ENCODE measurements around the gene BCAS4. TPM values are rescaled to one million over a fixed set of nuclear protein-coding genes. Genes with fewer than 3 reads are reported as not detected.
"Not testable (repeated sequence)": the region's sequence is repeated elsewhere in the genome, so short reads cannot be mapped to it uniquely, and the experiment has no call there.

BCAS4 gene
- total RNA-seq, 1 experiment from 2014 or later = 29.9 TPM

DNA sequence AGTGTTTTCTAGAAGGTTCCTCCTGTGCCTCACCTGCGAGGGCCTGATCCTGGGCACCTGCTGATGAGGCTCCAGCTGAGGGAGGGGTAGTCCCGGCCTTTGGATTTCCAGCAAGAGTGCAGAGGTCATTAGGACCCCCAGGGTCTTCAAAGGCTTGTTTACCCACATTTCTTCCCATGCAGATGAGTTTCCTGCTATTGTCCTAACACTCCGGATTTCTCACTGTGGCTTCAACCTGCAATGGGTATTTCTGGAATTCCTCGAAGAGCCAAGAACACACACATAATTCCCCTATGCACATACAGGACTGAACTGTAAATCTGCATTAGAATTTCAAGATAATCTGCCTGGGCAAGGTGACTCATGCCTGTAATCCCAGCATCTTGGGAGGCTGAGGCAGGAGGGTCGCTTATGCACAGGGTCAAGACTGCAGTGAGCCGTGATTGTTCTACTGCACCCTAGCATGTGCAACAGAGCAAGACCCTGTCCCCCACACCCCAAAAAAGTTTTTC is 82.4 kb downstream of the BCAS4 start:
- no peaks in the 10 kb centered on the region for H3K4me1 Mint-ChIP-seq (ENCODE audit: low read depth, unreplicated experiment)
- DNase-seq = no peak
- intact Hi-C loops (cut with micrococcal nuclease; ENCODE audit: unreplicated experiment) = no loop called here
- Histone ChIP-seq H3K9me3 (no peaks in the 10 kb centered on the region), H3K36me3 (ENCODE audit: control insufficient read depth, insufficient read depth, low read length) (no peaks in the 10 kb centered on the region; the same call in 1 of the 2 replicates), H3K4me1 (no peaks in the 10 kb centered on the region), H3K27me3 (replicated peaks; ENCODE audit: control insufficient read depth, insufficient read depth, low read length) (no peaks in the 10 kb centered on the region), H3K4me3 (ENCODE audit: low read depth, low read length) (no peak overlapping the region)
- no peaks in the 10 kb centered on the region for H3K9me3 Mint-ChIP-seq (ENCODE audit: unreplicated experiment)
- CTCF ChIA-PET = no interaction called here
- no peaks in the 10 kb centered on the region for H3K27me3 Mint-ChIP-seq (ENCODE audit: insufficient read depth, unreplicated experiment)
- H3K4me3 Mint-ChIP-seq (ENCODE audit: unreplicated experiment) = no peak overlapping the region
- H3K27ac Mint-ChIP-seq (ENCODE audit: unreplicated experiment) = no peak overlapping the region
- peaks cover 28% of the 10 kb centered on the region for H3K36me3 Mint-ChIP-seq (ENCODE audit: insufficient read depth, unreplicated experiment)
- POLR2A ChIA-PET = no interaction called here
- no TSS peak for BruUV-seq (replicated peaks)
- no peak for TF ChIP-seq CTCF (IDR thresholded peaks at IDR 0.05; ENCODE audit: insufficient read depth in 1 of 2, low read depth in 1 of 2, low read length in 1 of 2, severe bottlenecking in 1 of 2, unreplicated experiment in 1 of 2)

DNA sequence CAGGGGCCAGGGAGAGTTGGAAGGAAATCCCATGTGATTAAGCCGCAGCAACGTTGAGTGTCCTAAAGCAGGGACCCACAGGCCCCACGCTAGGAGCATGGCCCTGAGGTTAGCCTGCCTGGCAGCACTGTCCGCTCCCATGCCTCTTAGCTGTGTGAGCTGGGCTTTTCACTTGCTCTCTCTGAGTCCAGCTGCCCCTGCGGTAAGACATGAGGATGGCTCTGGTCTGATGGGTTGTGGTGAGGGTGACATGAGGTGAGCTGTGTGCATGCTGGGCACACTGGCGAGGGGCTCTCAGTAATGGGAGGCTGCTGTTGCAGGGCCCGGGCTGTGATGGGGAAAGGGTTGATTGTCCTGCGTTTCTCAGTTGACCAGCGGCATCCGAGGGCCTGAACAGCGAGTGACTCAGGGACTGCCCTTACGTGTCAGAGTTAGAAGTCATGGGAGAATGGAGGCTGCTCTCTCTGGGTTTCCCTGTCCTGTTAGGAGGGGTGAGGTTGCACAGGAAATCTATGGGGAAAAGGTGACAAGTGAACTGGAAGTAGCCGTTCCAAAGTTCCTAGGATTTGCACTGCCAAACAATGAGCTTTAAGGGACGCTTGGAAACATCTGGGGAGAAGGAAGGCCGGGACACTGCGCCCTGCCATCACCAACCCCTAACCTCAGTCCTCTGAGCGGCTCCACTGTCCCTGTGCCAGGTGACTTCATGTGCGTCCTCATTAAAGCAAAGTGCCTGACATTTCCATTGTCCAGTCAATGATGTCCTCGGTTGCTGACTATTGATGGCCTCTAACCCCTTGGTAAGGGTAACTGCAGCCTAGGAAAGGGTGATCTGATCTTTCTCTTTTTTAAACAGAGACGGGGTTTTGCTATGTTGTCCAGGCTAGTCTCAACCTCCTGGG is 85.0 kb downstream of the BCAS4 start:
- H3K36me3 Mint-ChIP-seq (ENCODE audit: insufficient read depth, unreplicated experiment) = peaks cover 50% of the 10 kb centered on the region
- no peak overlapping the region for H3K27ac Mint-ChIP-seq (ENCODE audit: unreplicated experiment)
- no peak for DNase-seq
- CTCF ChIA-PET = interaction anchor here (0.6 to 1.2 kb wide), 4 partner anchors 15 to 89 kb away, joined by 3 to 6 read pairs (median 4); partner anchors contain the start of gene BCAS4
- no peak overlapping the region for H3K4me3 Mint-ChIP-seq (ENCODE audit: unreplicated experiment)
- Histone ChIP-seq H3K27me3 (replicated peaks; ENCODE audit: control insufficient read depth, insufficient read depth, low read length) (no peaks in the 10 kb centered on the region), H3K4me1 (no peaks in the 10 kb centered on the region), H3K4me3 (ENCODE audit: low read depth, low read length) (no peak overlapping the region), H3K9me3 (no peaks in the 10 kb centered on the region), H3K36me3 (ENCODE audit: control insufficient read depth, insufficient read depth, low read length) (no peaks in the 10 kb centered on the region; the same call in 1 of the 2 replicates)
- no peaks in the 10 kb centered on the region for H3K4me1 Mint-ChIP-seq (ENCODE audit: low read depth, unreplicated experiment)
- BruUV-seq (replicated peaks) = no TSS peak
- H3K27me3 Mint-ChIP-seq (ENCODE audit: insufficient read depth, unreplicated experiment) = no peaks in the 10 kb centered on the region
- no peak for TF ChIP-seq CTCF (IDR thresholded peaks at IDR 0.05; ENCODE audit: insufficient read depth in 1 of 2, low read depth in 1 of 2, low read length in 1 of 2, severe bottlenecking in 1 of 2, unreplicated experiment in 1 of 2)
- intact Hi-C loops (cut with micrococcal nuclease; ENCODE audit: unreplicated experiment) = no loop called here
- no peaks in the 10 kb centered on the region for H3K9me3 Mint-ChIP-seq (ENCODE audit: unreplicated experiment)
- POLR2A ChIA-PET = interaction anchor here (0.6 kb wide), 1 partner anchor 20 kb away, joined by 4 read pairs; no protein-coding TSS in a partner anchor

DNA sequence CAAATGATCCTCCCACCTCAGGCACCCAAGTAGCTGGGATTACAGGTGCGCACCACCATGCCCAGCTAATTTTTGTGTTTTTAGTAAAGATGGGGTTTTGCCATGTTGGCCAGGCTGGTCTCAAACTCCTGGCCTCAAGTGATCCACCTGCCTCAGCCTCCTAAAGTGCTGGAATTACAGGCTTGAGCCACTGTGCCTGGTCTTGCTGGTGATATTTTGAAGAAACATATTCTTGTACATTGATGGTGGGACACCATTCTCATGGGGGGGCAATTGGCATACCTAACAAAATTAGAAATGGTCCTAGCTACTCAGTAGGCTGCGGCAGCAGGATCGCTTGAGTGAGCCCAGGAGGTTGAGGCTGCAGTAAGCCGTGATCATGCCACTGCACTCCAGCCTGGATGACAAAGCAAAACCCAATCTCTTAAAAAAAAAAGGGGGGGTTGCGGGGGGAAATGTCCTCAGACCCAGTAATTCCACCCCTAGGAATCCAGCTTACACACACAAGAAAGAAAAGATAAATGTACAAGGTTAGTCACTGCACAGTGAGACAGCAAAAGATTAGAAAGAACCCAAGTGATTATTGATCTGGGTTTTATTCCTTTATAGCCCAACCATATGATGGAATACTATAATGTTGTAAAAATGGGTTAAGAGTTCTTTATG is 87.0 kb downstream of the BCAS4 start:
- POLR2A ChIA-PET; BruUV-seq (replicated peaks): not testable (repeated sequence)

More for the DNA sequence above, 87.0 kb downstream of the BCAS4 start:
- H3K9me3 Mint-ChIP-seq (ENCODE audit: unreplicated experiment); intact Hi-C loops (cut with micrococcal nuclease; ENCODE audit: unreplicated experiment); CTCF ChIA-PET; H3K27me3 Mint-ChIP-seq (ENCODE audit: insufficient read depth, unreplicated experiment); H3K4me1 Mint-ChIP-seq (ENCODE audit: low read depth, unreplicated experiment); DNase-seq; H3K27ac Mint-ChIP-seq (ENCODE audit: unreplicated experiment); H3K4me1 ChIP-seq; H3K4me3 ChIP-seq (ENCODE audit: low read depth, low read length); H3K4me3 Mint-ChIP-seq (ENCODE audit: unreplicated experiment); H3K27me3 ChIP-seq (replicated peaks; ENCODE audit: control insufficient read depth, insufficient read depth, low read length); H3K36me3 ChIP-seq (ENCODE audit: control insufficient read depth, insufficient read depth, low read length); H3K9me3 ChIP-seq: not testable (repeated sequence)
- peaks cover 61% of the 10 kb centered on the region for H3K36me3 Mint-ChIP-seq (ENCODE audit: insufficient read depth, unreplicated experiment)

All from Caco-2 (cell line).